ENCODE data around the gene TUSC2.
A peak's percentile ranks its signal among the peaks of the same experiment; 100 is the strongest.
"Not testable (repeated sequence)": the region's sequence is repeated elsewhere in the genome, so short reads cannot be mapped to it uniquely, and the experiment has no call there.

Gene TUSC2

GRCh38 chr3:50317300-50317699 is 10.7 kb downstream of the TUSC2 start:
- DNase-seq (ENCODE audit: low spot score) = no peak

- no peak for DNase-seq (ENCODE audit: low spot score)
Observed at GRCh38 chr3:50316657-50317242, 11.3 kb downstream of the TUSC2 start.

- no peak for DNase-seq (ENCODE audit: low spot score)
Observed at GRCh38 chr3:50314816-50315215, 13.2 kb downstream of the TUSC2 start.

DNA sequence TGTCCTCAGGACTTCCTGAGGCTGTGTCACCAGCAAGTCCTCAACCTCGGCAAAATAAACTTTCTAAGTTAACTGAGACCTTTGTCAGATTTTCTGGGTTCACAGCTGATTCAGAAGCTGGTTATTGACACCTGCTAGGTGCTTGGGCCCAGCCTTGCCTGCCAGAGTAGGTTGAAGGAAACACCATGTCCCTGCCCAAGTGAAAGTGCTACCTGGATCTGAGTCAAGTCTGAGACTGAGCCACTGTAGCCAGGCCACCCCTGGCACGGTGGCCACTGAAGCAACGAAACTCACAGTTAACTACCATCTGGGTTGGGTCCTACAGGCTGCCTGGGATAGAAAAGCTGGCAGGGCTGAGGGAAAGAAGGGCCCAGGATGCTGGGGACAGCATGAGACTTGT is 13.7 kb downstream of the TUSC2 start:
- DNase-seq (ENCODE audit: low spot score) = no peak

DNA sequence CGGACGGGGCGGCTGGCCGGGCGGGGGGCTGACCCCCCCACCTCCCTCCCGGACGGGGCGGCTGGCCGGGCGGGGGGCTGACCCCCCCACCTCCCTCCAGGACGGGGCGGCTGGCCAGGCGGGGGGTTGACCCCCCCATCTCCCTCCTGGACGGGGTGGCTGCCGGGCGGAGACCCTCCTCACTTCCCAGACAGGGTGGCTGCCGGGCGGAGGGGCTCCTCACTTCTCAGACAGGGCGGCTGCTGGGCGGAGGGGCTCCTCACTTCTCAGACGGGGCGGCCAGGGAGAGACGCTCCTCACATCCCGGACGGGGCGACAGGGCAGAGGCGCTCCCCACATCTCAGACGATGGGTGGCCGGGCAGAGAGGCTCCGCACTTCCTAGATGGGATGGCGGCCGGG is 16.0 kb downstream of the TUSC2 start:
- DNase-seq (ENCODE audit: low spot score) = not testable (repeated sequence)

- no peak for DNase-seq (ENCODE audit: low spot score)
Observed at GRCh38 chr3:50304601-50305000, 23.4 kb downstream of the TUSC2 start.

- no peak for DNase-seq (ENCODE audit: low spot score)
Observed at GRCh38 chr3:50303013-50303815, 24.8 kb downstream of the TUSC2 start, which contains the start of gene HYAL1. TSS of gene HYAL1 (minus strand) at chr3:50303574. CDS start at chr3:50302956, 618 bp downstream.

DNA sequence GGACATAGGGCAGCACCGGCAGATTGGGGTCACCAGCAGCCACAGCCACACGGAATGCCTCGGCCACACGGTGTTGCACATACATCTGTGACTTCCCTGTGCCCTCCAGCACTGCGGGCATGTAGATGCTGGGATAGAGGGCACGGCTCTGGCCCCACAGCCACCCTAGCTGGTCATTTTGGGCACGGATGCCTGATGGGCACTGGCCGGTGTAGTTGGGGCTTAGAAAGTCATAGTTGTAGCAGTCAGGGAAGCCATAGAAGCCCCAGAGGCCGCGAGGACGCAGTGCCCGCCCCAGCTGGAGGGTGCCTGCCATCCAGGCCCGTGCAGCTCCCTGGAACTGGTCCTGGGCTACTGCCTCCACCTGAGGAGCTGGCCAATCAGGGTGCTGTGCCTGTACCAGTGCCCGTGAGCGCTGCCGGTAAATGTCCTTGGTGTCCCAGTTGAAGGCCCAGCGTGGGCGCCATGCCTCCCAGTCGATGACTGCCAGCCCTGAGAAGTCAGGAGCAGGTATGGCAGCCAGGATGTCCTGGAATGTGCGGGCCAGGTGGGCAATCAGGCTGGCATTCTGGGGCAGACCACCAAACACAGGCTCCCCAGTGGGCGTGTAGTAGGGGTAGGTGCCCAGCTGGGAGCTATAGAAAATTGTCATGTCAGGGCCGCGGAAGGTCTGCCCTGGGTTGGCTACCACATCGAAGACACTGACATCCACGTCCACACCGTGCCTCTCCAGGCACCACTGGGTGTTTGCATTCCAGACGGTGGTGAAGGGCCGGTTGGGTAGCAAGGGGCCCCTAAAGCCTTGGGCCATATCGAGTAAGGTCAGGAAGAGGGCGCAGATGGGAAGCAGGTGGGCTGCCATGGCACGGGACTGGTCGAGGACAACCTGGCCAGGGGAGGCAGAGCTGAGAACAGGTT is 25.7 kb downstream of the TUSC2 start:
- DNase-seq (ENCODE audit: low spot score) = no peak

DNA sequence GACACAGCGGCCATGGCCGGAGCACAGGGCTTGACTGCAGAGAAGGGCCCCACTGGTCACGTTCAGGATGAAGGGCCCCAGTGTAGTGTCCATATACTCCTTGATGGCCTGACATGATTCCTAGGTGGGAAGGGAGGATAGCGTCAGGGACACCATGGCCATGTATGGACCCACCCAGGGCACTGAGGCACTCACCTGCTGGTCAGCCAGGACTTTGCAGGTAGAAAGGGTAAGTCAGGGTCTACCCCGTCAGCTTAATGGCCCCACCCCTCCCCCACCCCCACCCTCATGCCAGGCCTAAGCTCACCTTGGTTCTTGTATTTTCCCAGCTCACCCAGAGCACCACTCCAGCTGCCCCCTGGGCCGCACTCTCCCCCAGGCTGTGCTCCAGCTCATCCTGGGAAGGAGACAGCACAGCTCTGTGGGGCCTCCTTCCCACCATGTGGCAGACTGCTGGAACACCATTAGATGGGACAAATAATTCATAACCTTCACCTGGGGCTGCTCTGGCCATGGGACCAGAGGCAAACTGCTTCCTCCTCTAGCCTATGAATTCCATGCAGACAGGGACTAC is 27.3 kb downstream of the TUSC2 start:
- no peak for DNase-seq (ENCODE audit: low spot score)

GRCh38 chr3:50299929-50300680 is 27.9 kb downstream of the TUSC2 start:
- no peak for DNase-seq (ENCODE audit: low spot score)

GRCh38 chr3:50299638-50299928 is 28.4 kb downstream of the TUSC2 start:
- no peak for DNase-seq (ENCODE audit: low spot score)

GRCh38 chr3:50298836-50299637 is 29.0 kb downstream of the TUSC2 start, which contains the start of the genes HYAL3 and NAA80:
TSS of gene HYAL3 (minus strand) at chr3:50299405. CDS start at chr3:50295602, 3,803 bp downstream.
TSS of gene NAA80 (minus strand) at chr3:50299405. CDS start at chr3:50297463, 1,942 bp downstream.
- peak; percentile 99 for DNase-seq (ENCODE audit: low spot score)

GRCh38 chr3:50297896-50298725 is 29.9 kb downstream of the TUSC2 start:
- DNase-seq (ENCODE audit: low spot score) = no peak

GRCh38 chr3:50297384-50297775 is 30.6 kb downstream of the TUSC2 start:
- no peak for DNase-seq (ENCODE audit: low spot score)

DNA sequence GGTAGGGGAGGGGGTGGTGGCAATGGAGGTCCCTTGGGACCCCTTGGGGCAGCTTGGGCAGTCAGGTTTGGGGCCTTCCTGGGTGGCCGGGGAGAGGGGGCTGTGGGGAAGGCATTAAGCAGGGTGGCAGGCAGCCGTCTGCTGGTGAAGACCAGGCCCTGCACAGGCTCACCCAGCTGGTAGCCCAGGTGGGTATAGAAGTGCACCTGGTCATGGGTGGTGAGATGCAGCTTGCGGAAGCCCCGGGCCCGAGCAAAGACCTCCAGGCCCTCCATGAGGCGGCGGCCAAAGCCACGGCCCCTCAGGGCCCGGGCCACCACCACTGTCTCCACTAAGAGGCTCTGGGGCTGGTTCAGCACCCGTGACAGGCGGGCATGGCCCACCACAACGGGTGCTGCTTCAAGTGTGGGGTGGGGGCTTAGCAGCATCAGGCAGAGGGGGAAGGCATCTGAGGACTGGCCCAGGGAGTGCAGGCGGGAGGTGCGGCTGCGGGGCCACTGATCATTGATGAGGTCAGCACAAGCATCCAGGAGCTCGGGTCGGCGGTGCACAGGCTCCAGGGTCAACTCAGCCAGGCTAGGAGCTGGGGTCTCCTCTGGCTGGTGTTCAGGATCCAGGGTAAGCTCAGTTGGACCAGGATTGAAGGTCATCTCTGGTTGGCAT is 31.2 kb downstream of the TUSC2 start:
- DNase-seq (ENCODE audit: low spot score) = no peak

GRCh38 chr3:50295553-50296431 is 32.2 kb downstream of the TUSC2 start:
- DNase-seq (ENCODE audit: low spot score) = no peak

DNA sequence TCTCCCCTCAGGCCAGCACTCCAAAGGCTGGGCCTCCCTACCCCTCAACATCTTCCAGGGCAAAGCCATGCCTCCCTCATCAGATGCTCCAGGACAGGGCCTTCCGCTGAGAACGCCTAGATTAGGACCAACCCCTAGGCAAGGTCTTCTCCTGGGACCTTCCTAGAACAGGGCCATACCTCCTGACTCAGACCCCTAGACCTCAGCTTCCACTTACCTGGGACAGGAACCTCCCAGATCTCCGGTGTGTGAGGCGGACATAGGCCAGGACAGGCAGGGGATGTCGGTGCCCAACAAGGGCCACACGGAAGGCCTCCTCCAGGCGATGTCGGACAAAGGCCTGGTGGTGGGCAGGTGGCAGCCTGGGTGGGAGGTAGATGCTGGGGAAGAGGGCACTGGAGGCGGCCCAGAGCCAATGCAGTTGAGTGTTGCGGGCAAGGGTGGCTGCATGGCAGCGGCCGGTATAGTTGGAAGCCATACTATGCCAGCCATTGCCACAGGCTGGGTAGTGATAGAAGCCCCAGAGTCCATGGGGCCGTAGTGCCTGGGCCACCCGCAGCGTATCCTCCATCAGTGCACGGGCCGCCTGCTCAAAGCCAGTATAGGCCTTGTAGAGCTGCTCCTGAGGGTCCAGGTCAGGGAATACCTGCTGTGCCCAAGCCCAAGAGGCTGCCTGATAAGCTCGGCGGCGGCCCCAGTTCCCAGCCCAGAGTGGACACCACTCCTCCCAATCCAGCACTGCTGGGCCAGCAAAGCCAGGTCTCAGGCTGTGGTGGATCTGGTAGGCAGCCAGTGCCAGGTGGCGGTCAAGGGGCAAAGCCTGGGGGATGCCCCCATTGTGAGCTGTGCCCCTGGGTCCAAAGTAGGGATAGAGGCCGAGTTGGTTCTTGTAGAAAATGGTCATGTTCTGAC is 33.3 kb downstream of the TUSC2 start:
- DNase-seq (ENCODE audit: low spot score) = no peak
